Common myeloid progenitor, CD34-positive (primary cell): ENCODE results near the gene RGS14.

Experiments used
- CTCF ChIA-PET: fragments of 350-600 bp; sonication (Branson Sonifier 250); formaldehyde crosslinking; loops from one replicate; lab custom pipeline; 2021; ENCODE audit warnings: antibody characterized with exemption; lab: Charles Lee
- POLR2A ChIA-PET: fragments of 350-600 bp; sonication (Branson Sonifier 250); formaldehyde crosslinking; loops from one replicate; lab custom pipeline; 2021; ENCODE audit warnings: antibody characterized with exemption; lab: Charles Lee
- DNase-seq, 3 donors: peaks; one replicate each; pipeline versions ENCODE4 v3.0.0 to v3.0.0-alpha.2; 2013
- H3K27ac ChIP-seq, 2 experiments: 1 replicate in 1 of 2; 2 replicates in 1 of 2; pipeline ENCODE4 v1.7.0; 2013; ENCODE audit warnings: inconsistent platforms in 2 of 2, low read length in 2 of 2, mild to moderate bottlenecking in 2 of 2, low read depth in 1 of 2, moderate library complexity in 1 of 2; ENCODE audit not compliant: severe bottlenecking in 2 of 2, insufficient read depth in 1 of 2, poor library complexity in 1 of 2
- H3K27me3 ChIP-seq, 5 experiments: replicated peaks in 2 of 5; 1 replicate in 3 of 5; 2 replicates in 2 of 5; pipeline versions ENCODE4 v1.6.1 to v1.7.0; 2013; ENCODE audit warnings: low read length in 4 of 5, mild to moderate bottlenecking in 2 of 5, moderate library complexity in 2 of 5, inconsistent platforms in 1 of 5; ENCODE audit not compliant: insufficient read depth in 5 of 5, control insufficient read depth in 4 of 5
- H3K36me3 ChIP-seq, 4 experiments: 1 replicate in 2 of 4; 2 replicates in 2 of 4; pipeline versions ENCODE4 v1.6.1 to v1.7.0; 2013; ENCODE audit warnings: low read length in 3 of 4, control low read depth in 1 of 4, mild to moderate bottlenecking in 1 of 4; ENCODE audit not compliant: control insufficient read depth in 4 of 4, insufficient read depth in 4 of 4
- H3K4me1 ChIP-seq, 4 experiments: 1 replicate in 3 of 4; 2 replicates in 1 of 4; pipeline versions ENCODE4 v1.6.1 to v1.7.1; 2013; ENCODE audit warnings: low read length in 3 of 4, mild to moderate bottlenecking in 3 of 4, control low read depth in 1 of 4, inconsistent platforms in 1 of 4, moderate library complexity in 1 of 4; ENCODE audit not compliant: control insufficient read depth in 4 of 4, insufficient read depth in 4 of 4; ENCODE audit errors: control extremely low read depth in 1 of 4
- H3K4me3 ChIP-seq, 7 experiments: 1 replicate in 4 of 7; 2 replicates in 3 of 7; pipeline versions ENCODE4 v1.5.1 to v1.7.0; 2013; ENCODE audit warnings: mild to moderate bottlenecking in 7 of 7, low read length in 6 of 7, moderate library complexity in 6 of 7, inconsistent platforms in 2 of 7, low read depth in 2 of 7, control low read depth in 1 of 7; ENCODE audit not compliant: insufficient read depth in 4 of 7, control insufficient read depth in 1 of 7; ENCODE audit errors: extremely low read depth in 1 of 7
- H3K9me3 ChIP-seq, 5 experiments: 1 replicate in 4 of 5; 2 replicates in 1 of 5; pipeline versions ENCODE4 v1.6.1 to v1.7.1; 2013; ENCODE audit warnings: low read length in 4 of 5, mild to moderate bottlenecking in 2 of 5, inconsistent platforms in 1 of 5, low read depth in 1 of 5, moderate library complexity in 1 of 5; ENCODE audit not compliant: control insufficient read depth in 4 of 5, insufficient read depth in 2 of 5; ENCODE audit errors: control extremely low read depth in 1 of 5
- WGBS: methylation state at CpG from one replicate; pipeline ENCODE4 v1.1.5; 2013; ENCODE audit not compliant: insufficient coverage; 5-methylcytosine and 5-hydroxymethylcytosine counted together

RGS14 gene

GRCh38 chr5:177353093-177353492 is 4.6 kb upstream of the RGS14 start:
- Histone ChIP-seq H3K27me3 (no peaks in the 10 kb centered on the region), H3K27ac (no peak overlapping the region), H3K9me3 (no peaks in the 10 kb centered on the region), H3K4me1 (peaks cover 18 to 65% (median 53%) of the 10 kb centered on the region in 4 experiments), H3K36me3 (peaks cover 0 to 10% (median 5%) of the 10 kb centered on the region in 4 experiments), H3K4me3 (peak overlapping the region in 1 of 7 experiments; percentile 4)
- no CpG with 5 or more reads among the region's 5 CpGs for WGBS
- ChIA-PET POLR2A (no interaction called here), CTCF (interaction anchor here (0.7 to 13.7 kb wide), 8 partner anchors 8 to 74 kb away, joined by 3 to 131 read pairs (median 8); partner anchors contain the start of gene GRK6)
- DNase-seq, result peak in 1 of 3 donors; percentile 24

DNA sequence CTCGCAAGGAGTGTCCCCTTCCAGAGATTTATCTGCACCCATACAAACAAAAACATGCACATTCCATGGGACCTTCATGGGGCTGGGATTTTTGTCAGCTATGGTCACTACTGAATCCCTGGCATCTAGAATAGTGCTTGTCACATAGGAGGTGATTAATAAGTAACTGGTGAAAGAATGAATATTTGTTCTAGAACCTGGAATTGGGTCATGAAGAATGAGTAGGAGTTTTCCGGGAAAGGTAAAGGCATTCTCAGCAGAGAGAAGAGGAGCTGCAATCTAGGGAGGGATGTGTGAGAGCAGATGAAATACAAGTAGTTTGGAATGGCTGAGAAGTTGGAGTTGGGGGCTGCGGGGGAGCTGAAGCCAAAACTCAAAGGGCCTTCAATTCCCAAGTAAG is 3.5 kb upstream of the RGS14 start:
- H3K27ac ChIP-seq, result no peak overlapping the region
- H3K4me1 ChIP-seq, result peaks cover 18 to 74% (median 62%) of the 10 kb centered on the region in 4 experiments
- H3K27me3 ChIP-seq, result no peaks in the 10 kb centered on the region
- ChIA-PET CTCF (interaction anchor here (1.3 to 13.7 kb wide), 6 partner anchors 8 to 50 kb away, joined by 3 to 131 read pairs (median 8); no protein-coding TSS in a partner anchor), POLR2A (no interaction called here)
- no peaks in the 10 kb centered on the region for H3K9me3 ChIP-seq
- H3K36me3 ChIP-seq, result peaks cover 0 to 6% (median 2%) of the 10 kb centered on the region in 4 experiments
- no peak overlapping the region for H3K4me3 ChIP-seq
- 100% methylated on average over 2 of the region's 3 CpGs for WGBS
- DNase-seq, result no peak

DNA sequence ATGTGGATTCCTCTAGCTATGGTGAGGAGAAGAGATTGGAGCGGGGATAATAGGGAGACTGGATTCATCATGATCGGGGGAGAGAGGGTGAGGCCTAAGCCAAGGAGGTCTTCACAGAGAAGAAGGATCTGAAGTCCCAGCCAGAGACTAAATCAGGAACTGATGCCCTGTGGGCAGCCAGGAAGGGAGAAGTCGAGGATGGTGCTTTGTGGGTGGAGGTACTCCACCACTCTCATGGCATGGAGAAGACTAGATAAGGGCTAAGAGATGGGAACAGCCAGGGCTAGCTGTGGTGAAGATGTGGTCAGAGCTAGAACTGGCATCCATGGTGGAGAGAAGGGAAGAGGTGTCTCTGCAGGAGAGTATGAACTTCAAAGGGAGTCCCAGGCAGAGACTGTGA is 3.0 kb upstream of the RGS14 start:
- peaks cover 18 to 75% (median 65%) of the 10 kb centered on the region in 4 experiments for H3K4me1 ChIP-seq
- H3K4me3 ChIP-seq, result no peak overlapping the region
- DNase-seq, result no peak
- H3K27ac ChIP-seq, result no peak overlapping the region
- POLR2A ChIA-PET, result no interaction called here
- 71% methylated on average over 3 of the region's 3 CpGs for WGBS
- no peaks in the 10 kb centered on the region for H3K9me3 ChIP-seq
- no peaks in the 10 kb centered on the region for H3K27me3 ChIP-seq
- CTCF ChIA-PET, result interaction anchor here (0.7 to 13.7 kb wide), 8 partner anchors 9 to 49 kb away, joined by 3 to 131 read pairs (median 6); partner anchors contain the start of gene SLC34A1
- peaks cover 0 to 5% (median 2%) of the 10 kb centered on the region in 4 experiments for H3K36me3 ChIP-seq

GRCh38 chr5:177355162-177355867 is 2.4 kb upstream of the RGS14 start:
- H3K27me3 ChIP-seq, result no peaks in the 10 kb centered on the region
- no peak for DNase-seq
- no peaks in the 10 kb centered on the region for H3K9me3 ChIP-seq
- H3K4me1 ChIP-seq, result peaks cover 14 to 75% (median 67%) of the 10 kb centered on the region in 4 experiments
- no CpG with 5 or more reads among the region's 1 CpG for WGBS
- POLR2A ChIA-PET, result no interaction called here
- no peak overlapping the region for H3K27ac ChIP-seq
- peaks cover 0 to 2% (median 0%) of the 10 kb centered on the region in 4 experiments for H3K36me3 ChIP-seq
- CTCF ChIA-PET, result interaction anchor here (0.7 to 13.7 kb wide), 11 partner anchors 9 to 146 kb away, joined by 3 to 131 read pairs (median 5); partner anchors contain the start of gene SLC34A1
- H3K4me3 ChIP-seq, result no peak overlapping the region

DNA sequence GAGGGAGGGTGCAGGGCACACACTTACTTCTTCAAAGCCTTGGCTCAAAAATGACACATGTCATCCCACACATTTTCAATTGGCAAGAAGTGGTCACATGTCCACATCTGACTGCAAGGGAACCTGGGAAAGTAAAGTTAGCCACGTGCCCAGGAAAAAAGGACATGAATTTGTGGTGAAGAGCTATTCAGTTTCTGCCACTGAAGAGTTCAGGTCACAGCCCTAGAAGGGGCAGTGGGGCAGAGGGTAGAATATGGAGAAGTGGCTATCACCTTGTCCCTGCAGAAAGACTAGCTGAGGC is 1.9 kb upstream of the RGS14 start:
- POLR2A ChIA-PET, result no interaction called here

DNA sequence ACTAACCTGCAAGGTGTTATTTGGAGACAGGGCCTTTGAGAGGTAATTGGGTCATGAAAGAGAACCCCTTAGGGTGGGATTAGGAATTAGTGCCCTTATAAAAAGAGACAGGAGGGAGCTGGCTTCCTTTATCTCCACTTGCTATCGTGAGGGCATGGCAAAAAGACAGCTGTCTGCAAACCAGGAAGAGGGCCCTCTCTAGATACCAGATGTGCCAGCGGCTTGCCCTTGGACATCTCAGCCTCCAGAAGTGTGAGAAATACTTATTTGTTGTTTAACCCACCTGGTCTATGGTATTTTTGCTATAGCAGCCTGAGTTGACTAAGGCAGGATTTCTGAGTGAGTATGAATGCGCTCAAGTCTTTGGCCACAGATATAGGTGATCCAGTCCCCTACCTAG is 978 bp upstream of the RGS14 start:
- ChIA-PET POLR2A (interaction anchor here (0.5 kb wide), 1 partner anchor 759 kb away, joined by 3 read pairs; no protein-coding TSS in a partner anchor), CTCF (interaction anchor here (0.5 to 13.7 kb wide), 11 partner anchors 15 to 48 kb away, joined by 3 to 131 read pairs (median 5); no protein-coding TSS in a partner anchor)
- H3K9me3 ChIP-seq, result no peaks in the 10 kb centered on the region
- H3K4me1 ChIP-seq, result peaks cover 8 to 80% (median 68%) of the 10 kb centered on the region in 4 experiments
- no peak for DNase-seq
- WGBS, result 100% methylated on average over 1 of the region's 3 CpGs
- H3K27me3 ChIP-seq, result no peaks in the 10 kb centered on the region
- H3K36me3 ChIP-seq, result peaks cover 0 to 2% (median 0%) of the 10 kb centered on the region in 4 experiments
- H3K27ac ChIP-seq, result peak overlapping the region in 1 of 2 experiments; percentile 6
- peak overlapping the region in 1 of 7 experiments; percentile 88 for H3K4me3 ChIP-seq

More for the DNA sequence above, 1.9 kb upstream of the RGS14 start:
- peak in 1 of 3 donors; percentile 24 for DNase-seq
- Histone ChIP-seq H3K27me3 (no peaks in the 10 kb centered on the region), H3K4me3 (no peak overlapping the region), H3K9me3 (no peaks in the 10 kb centered on the region), H3K36me3 (peaks cover 0 to 2% (median 0%) of the 10 kb centered on the region in 4 experiments), H3K4me1 (peaks cover 9 to 73% (median 63%) of the 10 kb centered on the region in 4 experiments), H3K27ac (no peak overlapping the region)
- CTCF ChIA-PET, result interaction anchor here (0.8 to 13.7 kb wide), 11 partner anchors 10 to 146 kb away, joined by 3 to 131 read pairs (median 4); no protein-coding TSS in a partner anchor
- 18% methylated on average over 1 of the region's 1 CpG for WGBS

DNA sequence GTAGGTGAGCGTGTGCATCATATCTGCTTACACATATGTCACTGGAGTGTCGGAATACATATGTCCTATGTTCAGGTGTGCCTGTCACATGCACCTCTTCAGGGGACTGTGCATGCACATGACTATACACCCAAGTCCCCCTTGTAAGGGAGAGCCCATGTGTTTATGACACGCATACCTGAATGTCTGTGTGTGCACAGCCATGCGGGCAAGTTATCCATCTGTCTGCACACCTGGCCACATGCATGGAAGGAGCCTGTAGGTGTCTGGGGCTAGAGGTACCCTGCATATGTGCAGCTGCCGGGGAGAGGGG is 622 bp upstream of the RGS14 start:
- Histone ChIP-seq H3K27me3 (no peaks in the 10 kb centered on the region), H3K36me3 (peaks cover 0 to 2% (median 0%) of the 10 kb centered on the region in 4 experiments), H3K4me1 (peaks cover 8 to 80% (median 69%) of the 10 kb centered on the region in 4 experiments), H3K27ac (peak overlapping the region in 1 of 2 experiments; percentile 85), H3K9me3 (no peaks in the 10 kb centered on the region), H3K4me3 (peak overlapping the region in 6 of 7 experiments; percentile 33 to 93 (median 85))
- ChIA-PET POLR2A (no interaction called here), CTCF (interaction anchor here (0.5 to 13.7 kb wide), 8 partner anchors 15 to 48 kb away, joined by 3 to 131 read pairs (median 7); no protein-coding TSS in a partner anchor)
- no peak for DNase-seq
- WGBS, result 69% methylated on average over 3 of the region's 5 CpGs
